Prostate gland (tissue), 2 donors: ENCODE data around the gene SOX14.

Experiments
- CTCF ChIP-seq, 4 experiments: fragments of 200-600 bp in 2 of 4; fragments of 450-650 bp in 2 of 4; sonication (generic) in 2 of 4; IDR thresholded peaks; 1 replicate in 3 of 4; 2 replicates in 1 of 4; pipeline ENCODE4 v1.5.1; 2016 to 2019; ENCODE audit warnings: antibody characterized with exemption in 4 of 4, mild to moderate bottlenecking in 2 of 4, moderate library complexity in 2 of 4
- POLR2AphosphoS5 ChIP-seq: sonication (generic); formaldehyde crosslinking; IDR thresholded peaks from one replicate; pipeline ENCODE4 v1.6.1; 2017; ENCODE audit warnings: antibody characterized with exemption

- TF ChIP-seq CTCF (IDR thresholded peaks at IDR 0.05) = no peak
- no peak for TF ChIP-seq POLR2AphosphoS5
Measured at GRCh38 chr3:137796993-137797392, 32.9 kb downstream of the SOX14 start.
